Natural killer cell (primary cell): ENCODE data around the gene CACNB2. TPM values are rescaled to one million over a fixed set of nuclear protein-coding genes. Genes with fewer than 3 reads are reported as not detected.

Source experiments
- ATAC-seq, 3 donors: fragments of 150-1000 bp in 2 of 3; fragments of 200-7000 bp in 1 of 3; cut with Tn5 transposase; 1 replicate in 1 of 3; 2 replicates in 2 of 3; pipeline ENCODE4 v1.10.0; 2021; ENCODE audit warnings: mild to moderate bottlenecking in 2 of 3, moderate library complexity in 2 of 3
- DNase-seq, 2 donors: peaks; one replicate each; pipeline versions ENCODE4 v3.0.0 to v3.0.0-alpha.2; 2013 to 2021; ENCODE audit warnings: mixed read lengths in 1 of 2
- H3K27ac ChIP-seq: one replicate; pipeline ENCODE4 v1.5.1; 2013; ENCODE audit warnings: mild to moderate bottlenecking, low read length
- H3K27me3 ChIP-seq: one replicate; pipeline ENCODE4 v1.6.1; 2013; ENCODE audit warnings: low read length; ENCODE audit not compliant: control insufficient read depth, insufficient read depth
- H3K36me3 ChIP-seq: one replicate; pipeline ENCODE4 v1.6.1; 2013; ENCODE audit warnings: low read length; ENCODE audit not compliant: control insufficient read depth, insufficient read depth
- H3K4me1 ChIP-seq: one replicate; pipeline ENCODE4 v1.6.1; 2013; ENCODE audit warnings: low read length; ENCODE audit not compliant: control insufficient read depth, insufficient read depth
- H3K4me3 ChIP-seq: one replicate; pipeline ENCODE4 v1.5.1; 2013; ENCODE audit warnings: low read length
- H3K9me3 ChIP-seq: one replicate; pipeline ENCODE4 v1.6.1; 2013; ENCODE audit warnings: low read length; ENCODE audit not compliant: control insufficient read depth, insufficient read depth
- H3K27ac Mint-ChIP-seq, 2 donors: one replicate each; pipeline ENCODE4 v1.8.0; 2022; ENCODE audit warnings: mild to moderate bottlenecking in 2 of 2, mixed read lengths in 2 of 2, moderate library complexity in 1 of 2
- H3K27me3 Mint-ChIP-seq, 2 donors: one replicate each; pipeline ENCODE4 v1.8.0; 2022; ENCODE audit warnings: low read depth in 2 of 2, mixed read lengths in 2 of 2
- H3K36me3 Mint-ChIP-seq: one replicate; pipeline ENCODE4 v1.8.0; 2022; ENCODE audit warnings: mixed read lengths
- H3K4me1 Mint-ChIP-seq, 2 donors: one replicate each; pipeline ENCODE4 v1.8.0; 2022; ENCODE audit warnings: mixed read lengths in 2 of 2
- H3K4me3 Mint-ChIP-seq: one replicate; pipeline ENCODE4 v1.8.0; 2022; ENCODE audit warnings: mild to moderate bottlenecking, moderate library complexity, mixed read lengths
- H3K9me3 Mint-ChIP-seq, 2 donors: one replicate each; pipeline ENCODE4 v1.8.0; 2022; ENCODE audit warnings: mixed read lengths in 2 of 2
- CTCF ChIP-seq: fragments of 200-600 bp; IDR thresholded peaks from one replicate; pipeline ENCODE4 v1.8.0; 2022; ENCODE audit warnings: antibody characterized with exemption
- WGBS: methylation state at CpG from one replicate; pipeline ENCODE4 v1.1.7; 2013; ENCODE audit warnings: missing lambda C conversion rate; ENCODE audit not compliant: insufficient coverage; 5-methylcytosine and 5-hydroxymethylcytosine counted together
- intact Hi-C: fragments of 100-400 bp; cut with micrococcal nuclease; formaldehyde crosslinking; loops from one replicate; pipeline ENCODE4 v1.14.2; 2022
- total RNA-seq, 4 donors: library from RNA; stranded (reverse); fragments of 120-200 nt in 1 of 4; gene quantifications; one replicate each; pipeline versions ENCODE4 v1.2.3 to v1.2.4, GENCODE V29; 2013 to 2022

CACNB2 gene
- total RNA-seq, 3 donors from 2014 or later (not counting 1 experiment from before 2014, with no cell fraction given), result not detected

- Histone ChIP-seq H3K36me3 (no peaks in the 10 kb centered on the region), H3K9me3 (no peaks in the 10 kb centered on the region), H3K27me3 (no peaks in the 10 kb centered on the region), H3K4me1 (no peaks in the 10 kb centered on the region), H3K4me3 (no peak overlapping the region), H3K27ac (no peak overlapping the region)
- WGBS, result 73% methylated on average over 6 of the region's 6 CpGs
- no peak overlapping the region for H3K4me3 Mint-ChIP-seq
- TF ChIP-seq CTCF, result no peak
- H3K9me3 Mint-ChIP-seq, result no peaks in the 10 kb centered on the region
- DNase-seq (no peak), ATAC-seq (no peak)
- H3K27me3 Mint-ChIP-seq, result no peaks in the 10 kb centered on the region
- intact Hi-C loops, result no loop called here
- H3K27ac Mint-ChIP-seq, result no peak overlapping the region
- no peaks in the 10 kb centered on the region for H3K4me1 Mint-ChIP-seq
- no peaks in the 10 kb centered on the region for H3K36me3 Mint-ChIP-seq
Observed at GRCh38 chr10:18350340-18350739, 210.1 kb downstream of the CACNB2 start.

- TF ChIP-seq CTCF, result no peak
- intact Hi-C loops, result no loop called here
- no peaks in the 10 kb centered on the region for H3K9me3 Mint-ChIP-seq
- no peak overlapping the region for H3K4me3 Mint-ChIP-seq
- H3K27ac Mint-ChIP-seq, result no peak overlapping the region
- H3K27me3 Mint-ChIP-seq, result no peaks in the 10 kb centered on the region
- H3K4me1 ChIP-seq, result no peaks in the 10 kb centered on the region
- H3K9me3 ChIP-seq, result no peaks in the 10 kb centered on the region
- H3K27me3 ChIP-seq, result no peaks in the 10 kb centered on the region
- ATAC-seq, result no peak
- no peaks in the 10 kb centered on the region for H3K4me1 Mint-ChIP-seq
- WGBS, result 56% methylated on average over 1 of the region's 2 CpGs
- H3K36me3 Mint-ChIP-seq, result no peaks in the 10 kb centered on the region
- no peak overlapping the region for H3K4me3 ChIP-seq
- H3K27ac ChIP-seq, result no peak overlapping the region
- no peak for DNase-seq
- no peaks in the 10 kb centered on the region for H3K36me3 ChIP-seq
Observed at GRCh38 chr10:18351421-18351820, 211.2 kb downstream of the CACNB2 start.

GRCh38 chr10:18352175-18352574 is 212.0 kb downstream of the CACNB2 start:
- Mint-ChIP-seq H3K9me3 (no peaks in the 10 kb centered on the region), H3K27ac (no peak overlapping the region), H3K36me3 (no peaks in the 10 kb centered on the region), H3K27me3 (no peaks in the 10 kb centered on the region), H3K4me3 (no peak overlapping the region), H3K4me1 (no peaks in the 10 kb centered on the region)
- no peak overlapping the region for H3K27ac ChIP-seq
- ATAC-seq, result no peak
- no peaks in the 10 kb centered on the region for H3K4me1 ChIP-seq
- intact Hi-C loops, result no loop called here
- H3K4me3 ChIP-seq, result no peak overlapping the region
- no peaks in the 10 kb centered on the region for H3K9me3 ChIP-seq
- DNase-seq, result no peak
- no peak for TF ChIP-seq CTCF
- 100% methylated on average over 3 of the region's 3 CpGs for WGBS
- no peaks in the 10 kb centered on the region for H3K36me3 ChIP-seq
- no peaks in the 10 kb centered on the region for H3K27me3 ChIP-seq

- Histone ChIP-seq H3K36me3 (no peaks in the 10 kb centered on the region), H3K4me1 (no peaks in the 10 kb centered on the region), H3K4me3 (no peak overlapping the region), H3K9me3 (no peaks in the 10 kb centered on the region), H3K27me3 (no peaks in the 10 kb centered on the region), H3K27ac (no peak overlapping the region)
- no peak for TF ChIP-seq CTCF
- Mint-ChIP-seq H3K27me3 (peaks cover 0 to 2% of the 10 kb centered on the region in 2 donors), H3K4me3 (no peak overlapping the region), H3K4me1 (no peaks in the 10 kb centered on the region), H3K27ac (no peak overlapping the region), H3K9me3 (peaks cover 2 to 3% of the 10 kb centered on the region in 2 donors), H3K36me3 (no peaks in the 10 kb centered on the region)
- intact Hi-C loops, result no loop called here
- ATAC-seq (no peak), DNase-seq (no peak)
- WGBS, result 97% methylated on average over 3 of the region's 5 CpGs
Observed at GRCh38 chr10:18359812-18360211, 219.6 kb downstream of the CACNB2 start.
